H1 (cell line): ENCODE results near the gene DMRT1. TPM values are rescaled to one million over a fixed set of nuclear protein-coding genes. Genes with fewer than 3 reads are reported as not detected.
A peak's percentile ranks its signal among the peaks of the same experiment; 100 is the strongest.

Experiments
- CTCF ChIA-PET: fragments of 300-600 bp; sonication (Branson Sonifier 250); formaldehyde crosslinking; loops from one replicate; lab custom pipeline; 2021; ENCODE audit not compliant: partially characterized antibody; lab: Charles Lee
- POLR2A ChIA-PET: fragments of 300-600 bp; sonication (Branson Sonifier 250); formaldehyde crosslinking; loops from one replicate; lab custom pipeline; 2021; ENCODE audit warnings: inconsistent platforms; ENCODE audit not compliant: partially characterized antibody; lab: Charles Lee
- DNase-seq, 2 experiments: peaks; one replicate each; pipeline versions ENCODE4 v3.0.0 to v3.0.0-alpha.2; 2010 to 2022; ENCODE audit warnings: low spot score in 2 of 2, low read depth in 1 of 2, mixed read lengths in 1 of 2
- FAIRE-seq: peaks from 2 replicates; lab custom pipeline; 2011; peaks lifted over from hg19 to GRCh38; lab: Jason Lieb, UNC
- H2AFZ ChIP-seq: 2 replicates; pipeline ENCODE4 v1.8.1; 2012; ENCODE audit warnings: low read length, inconsistent platforms
- H2AK5ac ChIP-seq: 2 replicates; pipeline ENCODE4 v1.6.1; 2013; ENCODE audit warnings: low read depth, low read length
- H2BK120ac ChIP-seq: replicated peaks from 2 replicates; pipeline ENCODE3; 2013; ENCODE audit warnings: low read depth, low read length, inconsistent platforms
- H2BK12ac ChIP-seq: 2 replicates; pipeline ENCODE4 v1.6.1; 2013; ENCODE audit warnings: low read depth, low read length
- H2BK15ac ChIP-seq: 2 replicates; pipeline ENCODE4 v1.6.1; 2013; ENCODE audit warnings: low read length
- H2BK20ac ChIP-seq: 2 replicates; pipeline ENCODE4 v1.6.1; 2013; ENCODE audit warnings: low read length
- H2BK5ac ChIP-seq: 2 replicates; pipeline ENCODE4 v1.6.1; 2013; ENCODE audit warnings: low read depth, low read length
- H3K14ac ChIP-seq: 2 replicates; pipeline ENCODE4 v1.6.1; 2013; ENCODE audit warnings: inconsistent platforms; ENCODE audit not compliant: insufficient read length
- H3K18ac ChIP-seq: 2 replicates; pipeline ENCODE4 v1.6.1; 2013; ENCODE audit warnings: low read length; ENCODE audit errors: extremely low read depth
- H3K23ac ChIP-seq: 2 replicates; pipeline ENCODE4 v1.6.1; 2013; ENCODE audit warnings: inconsistent platforms; ENCODE audit not compliant: insufficient read length
- H3K23me2 ChIP-seq: 2 replicates; pipeline ENCODE4 v1.6.1; 2013; ENCODE audit warnings: low read depth, low read length
- H3K27ac ChIP-seq: 2 replicates; pipeline ENCODE4 v1.6.1; 2011; ENCODE audit warnings: low read depth, low read length, inconsistent platforms
- H3K27me3 ChIP-seq, 4 experiments: replicated peaks in 1 of 4; 1 replicate in 1 of 4; 2 replicates in 3 of 4; pipeline versions ENCODE4 v1.6.1 to v1.8.1; 2011 to 2013; ENCODE audit warnings: low read length in 3 of 4, mild to moderate bottlenecking in 3 of 4, inconsistent platforms in 2 of 4, mixed read lengths in 2 of 4, moderate library complexity in 1 of 4; ENCODE audit not compliant: control insufficient read depth in 3 of 4, insufficient read depth in 3 of 4; ENCODE audit errors: extremely low read depth in 1 of 4
- H3K36me3 ChIP-seq, 4 experiments: 2 replicates each; pipeline versions ENCODE4 v1.6.1 to v1.8.1; 2011 to 2013; ENCODE audit warnings: mild to moderate bottlenecking in 4 of 4, low read length in 3 of 4, moderate library complexity in 2 of 4, control low read depth in 1 of 4, inconsistent platforms in 1 of 4; ENCODE audit not compliant: insufficient read depth in 4 of 4, control insufficient read depth in 2 of 4
- H3K4ac ChIP-seq: replicated peaks from 2 replicates; pipeline ENCODE3; 2013; ENCODE audit warnings: low read length, low read depth, mixed read lengths, inconsistent platforms; ENCODE audit not compliant: insufficient read length
- H3K4me1 ChIP-seq, 4 experiments: replicated peaks in 1 of 4; 1 replicate in 1 of 4; 2 replicates in 3 of 4; pipeline versions ENCODE4 v1.6.1 to v1.8.1; 2011 to 2013; ENCODE audit warnings: low read length in 3 of 4, inconsistent platforms in 2 of 4, mixed read lengths in 1 of 4; ENCODE audit not compliant: insufficient read depth in 4 of 4, control insufficient read depth in 3 of 4
- H3K4me2 ChIP-seq, 2 experiments: 2 replicates each; pipeline versions ENCODE4 v1.6.1 to v1.8.1; 2011 to 2013; ENCODE audit warnings: low read depth in 2 of 2, low read length in 2 of 2, control low read depth in 1 of 2, inconsistent platforms in 1 of 2, mild to moderate bottlenecking in 1 of 2; ENCODE audit not compliant: insufficient read depth in 1 of 2
- H3K4me3 ChIP-seq, 4 experiments: fragments of 200-600, 300-600 bp in 1 of 4; sonication (generic), shearing (Covaris generic), sonication (Bioruptor Twin) in 1 of 4; 2 replicates each; pipeline versions ENCODE4 v1.5.1 to v1.8.1; 2011 to 2016; ENCODE audit warnings: low read length in 4 of 4, low read depth in 3 of 4, control low read depth in 2 of 4, inconsistent platforms in 2 of 4, mild to moderate bottlenecking in 2 of 4, mixed read lengths in 1 of 4, moderate library complexity in 1 of 4; ENCODE audit not compliant: insufficient read depth in 2 of 4; ENCODE audit errors: extremely low read depth in 1 of 4
- H3K56ac ChIP-seq: replicated peaks from 2 replicates; pipeline ENCODE3; 2013; ENCODE audit warnings: low read depth, mild to moderate bottlenecking, mixed read lengths, low read length, inconsistent platforms; ENCODE audit not compliant: insufficient read length
- H3K79me1 ChIP-seq: 2 replicates; pipeline ENCODE4 v1.6.1; 2013; ENCODE audit warnings: low read depth, low read length, control low read depth
- H3K79me2 ChIP-seq, 2 experiments: 2 replicates each; pipeline versions ENCODE4 v1.6.1 to v1.8.1; 2012 to 2013; ENCODE audit warnings: low read length in 2 of 2, mild to moderate bottlenecking in 2 of 2, inconsistent platforms in 1 of 2; ENCODE audit not compliant: insufficient read depth in 2 of 2, control insufficient read depth in 1 of 2
- H3K9ac ChIP-seq, 4 experiments: replicated peaks in 1 of 4; 1 replicate in 1 of 4; 2 replicates in 3 of 4; pipeline versions ENCODE4 v1.6.1 to v1.8.1; 2011 to 2013; ENCODE audit warnings: low read depth in 3 of 4, low read length in 3 of 4, control low read depth in 2 of 4, mild to moderate bottlenecking in 2 of 4, moderate library complexity in 2 of 4, inconsistent platforms in 1 of 4; ENCODE audit errors: extremely low read depth in 1 of 4
- H3K9me3 ChIP-seq, 2 experiments: 2 replicates each; pipeline versions ENCODE4 v1.6.1 to v1.8.1; 2012 to 2013; ENCODE audit warnings: mild to moderate bottlenecking in 2 of 2, moderate library complexity in 2 of 2, control low read depth in 1 of 2, inconsistent platforms in 1 of 2, low read depth in 1 of 2, low read length in 1 of 2, mixed read lengths in 1 of 2; ENCODE audit not compliant: insufficient read depth in 2 of 2
- H4K20me1 ChIP-seq, 2 experiments: replicated peaks in 1 of 2; 2 replicates each; pipeline versions ENCODE3 to v1.8.1; 2011 to 2013; ENCODE audit warnings: inconsistent platforms in 2 of 2, low read length in 2 of 2, mild to moderate bottlenecking in 1 of 2; ENCODE audit not compliant: insufficient read depth in 2 of 2, control insufficient read depth in 1 of 2
- H4K5ac ChIP-seq: 2 replicates; pipeline ENCODE4 v1.6.1; 2013; ENCODE audit warnings: low read length, low read depth, mixed read lengths, inconsistent platforms; ENCODE audit not compliant: insufficient read length
- H4K8ac ChIP-seq: 2 replicates; pipeline ENCODE4 v1.8.0; 2013; ENCODE audit warnings: mild to moderate bottlenecking, moderate library complexity, low read length, inconsistent platforms; ENCODE audit not compliant: insufficient read depth; ENCODE audit errors: extremely low read depth
- H4K91ac ChIP-seq: replicated peaks from 2 replicates; pipeline ENCODE3; 2013; ENCODE audit warnings: low read length, mixed read lengths, inconsistent platforms; ENCODE audit not compliant: insufficient read length
- CBX8 ChIP-seq: fragments of 300-800, 300-1000 bp; sonication (generic); IDR thresholded peaks from 2 replicates; pipeline ENCODE4 v1.7.1; 2016; ENCODE audit warnings: low read depth, low read length, borderline replicate concordance
- FOSL1 ChIP-seq: IDR thresholded peaks from 2 replicates; pipeline ENCODE4 v1.6.1; 2011; ENCODE audit warnings: mild to moderate bottlenecking, low read depth, low read length, moderate library complexity; ENCODE audit not compliant: insufficient read depth
- RXRA ChIP-seq: IDR thresholded peaks from 2 replicates; pipeline ENCODE4 v1.6.1; 2011; ENCODE audit warnings: low read depth, mild to moderate bottlenecking, low read length, moderate library complexity; ENCODE audit not compliant: insufficient read depth
- SUZ12 ChIP-seq: fragments of 200-600 bp; sonication (generic); IDR thresholded peaks from 2 replicates; pipeline ENCODE4 v1.6.1; 2012; ENCODE audit warnings: mild to moderate bottlenecking, inconsistent platforms, low read length, moderate library complexity, mixed read lengths
- WGBS, 2 experiments: shearing (Covaris generic) in 1 of 2; methylation state at CpG; one replicate each; pipeline versions ENCODE4 v1.1.6 to v1.1.7; 2013 to 2015; ENCODE audit warnings: low lambda C conversion rate in 2 of 2, mixed read lengths in 2 of 2, inconsistent platforms in 1 of 2, low coverage in 1 of 2, missing lambda C conversion rate in 1 of 2; ENCODE audit not compliant: insufficient replicate concordance in 2 of 2, insufficient coverage in 1 of 2, insufficient read length in 1 of 2; ENCODE audit errors: extremely low coverage in 1 of 2, missing lambda C conversion rate in 1 of 2; 5-methylcytosine and 5-hydroxymethylcytosine counted together
- polyA plus RNA-seq, 7 experiments: library from polyadenylated mRNA; depleted of rRNA in 3 of 7; stranded (reverse) in 5 of 7; unstranded in 2 of 7; fragments of >200 nt in 5 of 7; fragments of 200-250 nt in 2 of 7; gene quantifications; 1 replicate in 5 of 7; 2 replicates in 1 of 7; 4 replicates in 1 of 7; pipeline versions ENCODE4 v1.2.1 to v1.2.3, GENCODE V29; 2011 to 2013; ENCODE audit warnings: missing spikeins in 2 of 7, mixed read lengths in 2 of 7
- total RNA-seq: library from RNA; stranded (reverse); fragmentation: NEBNext Ultra II Directional; extraction: Animal tissue kit (Norgen Biotek cat#: 25700); gene quantifications from 2 replicates; pipeline ENCODE4 v1.2.1, GENCODE V29; 2021
- TF ChIP-seq, protein P1 (sequence below): IDR thresholded peaks from 2 replicates; pipeline ENCODE4 v1.6.1; 2012; ENCODE audit warnings: inconsistent platforms
- TF ChIP-seq, protein P2 (sequence below): IDR thresholded peaks from 2 replicates; pipeline ENCODE4 v1.6.1; 2011; ENCODE audit warnings: low read length, improper control_type of control experiment
- TF ChIP-seq, protein P3 (sequence below), 3 experiments: IDR thresholded peaks; 1 replicate in 2 of 3; 2 replicates in 1 of 3; pipeline versions ENCODE4 v1.5.1 to v1.6.1; 2011; ENCODE audit warnings: low read length in 3 of 3, mild to moderate bottlenecking in 3 of 3, inconsistent platforms in 2 of 3, low read depth in 1 of 3, moderate library complexity in 1 of 3; ENCODE audit not compliant: insufficient read depth in 1 of 3; ENCODE audit errors: control extremely low read depth in 1 of 3

DMRT1 gene
- total and polyA plus RNA-seq, 2 of the 8 experiments (the other 6 are each of a cell fraction or from before 2014, with no cell fraction given), result 0.15 TPM; not detected in 1

DNA sequence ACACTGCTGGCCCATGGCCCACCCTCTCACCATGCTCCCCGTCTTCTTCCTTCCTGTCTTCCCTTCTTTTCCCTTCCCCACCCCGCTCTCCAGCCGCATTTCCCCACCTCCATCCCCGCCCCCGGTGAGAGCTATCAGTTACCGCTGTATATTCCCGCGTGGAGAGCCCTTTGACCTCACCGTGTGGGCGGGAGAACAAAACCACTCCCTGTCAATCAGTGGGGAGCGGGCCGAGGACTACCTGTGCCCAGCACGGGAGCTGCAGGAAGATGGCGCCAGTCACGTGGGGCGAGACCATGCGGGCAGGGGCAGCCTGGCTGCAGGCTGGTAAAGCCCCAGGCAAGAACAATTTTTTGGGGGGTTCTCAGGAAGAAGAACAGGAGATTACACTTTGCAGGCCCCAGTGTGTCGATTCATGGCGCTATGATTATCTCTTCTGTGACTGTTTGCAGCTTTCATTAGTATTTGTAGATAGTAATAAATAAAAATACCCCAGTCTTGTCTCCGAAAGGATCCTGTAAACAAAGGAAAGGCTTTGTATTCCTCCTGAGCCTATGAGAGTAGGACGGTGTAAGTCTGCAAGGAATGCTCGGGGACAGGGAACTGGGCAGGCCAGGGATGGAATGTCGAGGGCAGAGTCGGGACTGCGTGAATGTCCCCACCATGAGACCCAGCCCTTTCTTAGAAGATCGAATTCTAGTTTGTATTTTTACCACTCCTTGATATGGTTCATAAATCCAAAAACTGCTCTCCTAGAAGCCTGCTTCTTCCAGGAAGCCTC is 14.8 kb upstream of the DMRT1 start:
- Histone ChIP-seq H2BK12ac (no peak overlapping the region), H3K36me3 (no peaks in the 10 kb centered on the region), H4K5ac (no peak overlapping the region), H3K4ac (no peak overlapping the region), H2BK120ac (no peak overlapping the region), H2BK20ac (no peak overlapping the region), H3K79me2 (no peaks in the 10 kb centered on the region), H4K20me1 (no peaks in the 10 kb centered on the region), H3K9me3 (no peaks in the 10 kb centered on the region), H3K4me1 (peaks cover 0 to 3% (median 0%) of the 10 kb centered on the region in 4 experiments; a peak in 1 of 7 replicates), H4K91ac (no peak overlapping the region), H3K27me3 (peaks cover 0 to 2% (median 0%) of the 10 kb centered on the region in 4 experiments; a peak in 1 of 7 replicates), H3K4me3 (no peak overlapping the region), H3K79me1 (no peaks in the 10 kb centered on the region), H4K8ac (peak overlapping the region; percentile 62; the same call in 1 of the 2 replicates), H3K4me2 (no peak overlapping the region; a peak in 1 of 4 replicates), H2AK5ac (no peak overlapping the region), H2AFZ (peak overlapping the region; percentile 26; the same call in 1 of the 2 replicates), H3K14ac (no peak overlapping the region), H3K18ac (no peak overlapping the region), H2BK5ac (no peak overlapping the region), H3K23ac (no peak overlapping the region), H3K23me2 (no peaks in the 10 kb centered on the region), H3K27ac (no peak overlapping the region), H2BK15ac (no peak overlapping the region), H3K56ac (no peak overlapping the region), H3K9ac (no peak overlapping the region)
- POLR2A ChIA-PET, result no interaction called here
- CTCF ChIA-PET, result no interaction called here
- FAIRE-seq, result no peak
- WGBS, 2 experiments, result 65% methylated on average over 18 of the region's 26 CpGs; no CpG with 5 or more reads in 1 of the 2 experiments
- DNase-seq, result peak in 1 of 2 experiments; percentile 58
- TF ChIP-seq RXRA, result no peak
- no peak for TF ChIP-seq SUZ12
- TF ChIP-seq, protein P1, sequence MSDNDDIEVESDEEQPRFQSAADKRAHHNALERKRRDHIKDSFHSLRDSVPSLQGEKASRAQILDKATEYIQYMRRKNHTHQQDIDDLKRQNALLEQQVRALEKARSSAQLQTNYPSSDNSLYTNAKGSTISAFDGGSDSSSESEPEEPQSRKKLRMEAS, result peak; percentile 83
- TF ChIP-seq, protein P2, sequence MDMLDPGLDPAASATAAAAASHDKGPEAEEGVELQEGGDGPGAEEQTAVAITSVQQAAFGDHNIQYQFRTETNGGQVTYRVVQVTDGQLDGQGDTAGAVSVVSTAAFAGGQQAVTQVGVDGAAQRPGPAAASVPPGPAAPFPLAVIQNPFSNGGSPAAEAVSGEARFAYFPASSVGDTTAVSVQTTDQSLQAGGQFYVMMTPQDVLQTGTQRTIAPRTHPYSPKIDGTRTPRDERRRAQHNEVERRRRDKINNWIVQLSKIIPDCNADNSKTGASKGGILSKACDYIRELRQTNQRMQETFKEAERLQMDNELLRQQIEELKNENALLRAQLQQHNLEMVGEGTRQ, result peak; percentile 55; the same call in 1 of the 2 replicates
- no peak for TF ChIP-seq FOSL1
- TF ChIP-seq CBX8, result no peak
- TF ChIP-seq, protein P3, sequence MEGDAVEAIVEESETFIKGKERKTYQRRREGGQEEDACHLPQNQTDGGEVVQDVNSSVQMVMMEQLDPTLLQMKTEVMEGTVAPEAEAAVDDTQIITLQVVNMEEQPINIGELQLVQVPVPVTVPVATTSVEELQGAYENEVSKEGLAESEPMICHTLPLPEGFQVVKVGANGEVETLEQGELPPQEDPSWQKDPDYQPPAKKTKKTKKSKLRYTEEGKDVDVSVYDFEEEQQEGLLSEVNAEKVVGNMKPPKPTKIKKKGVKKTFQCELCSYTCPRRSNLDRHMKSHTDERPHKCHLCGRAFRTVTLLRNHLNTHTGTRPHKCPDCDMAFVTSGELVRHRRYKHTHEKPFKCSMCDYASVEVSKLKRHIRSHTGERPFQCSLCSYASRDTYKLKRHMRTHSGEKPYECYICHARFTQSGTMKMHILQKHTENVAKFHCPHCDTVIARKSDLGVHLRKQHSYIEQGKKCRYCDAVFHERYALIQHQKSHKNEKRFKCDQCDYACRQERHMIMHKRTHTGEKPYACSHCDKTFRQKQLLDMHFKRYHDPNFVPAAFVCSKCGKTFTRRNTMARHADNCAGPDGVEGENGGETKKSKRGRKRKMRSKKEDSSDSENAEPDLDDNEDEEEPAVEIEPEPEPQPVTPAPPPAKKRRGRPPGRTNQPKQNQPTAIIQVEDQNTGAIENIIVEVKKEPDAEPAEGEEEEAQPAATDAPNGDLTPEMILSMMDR (IDR thresholded peaks at IDR 0.05; ENCODE audit: control extremely low read depth in 1 of 3, insufficient read depth in 1 of 3, low read depth in 1 of 3, low read length in 3 of 3), result peak in 2 of 3 experiments; percentile 21 to 45; a peak in 2 of 4 replicates
